Coronary artery (tissue), 2 donors: ENCODE results near the gene SUN2.

Experiments used
- DNase-seq: peaks from one replicate; pipeline ENCODE4 v3.0.0-alpha.2; 2017; ENCODE audit warnings: low spot score
- H3K27ac ChIP-seq, 2 donors: fragments of 200-600 bp; sonication (generic); one replicate each; pipeline ENCODE4 v1.5.1; 2016 to 2019
- H3K4me3 ChIP-seq: fragments of 200-600 bp; sonication (generic); 2 replicates; pipeline ENCODE4 v1.5.1; 2016; ENCODE audit warnings: mild to moderate bottlenecking, moderate library complexity
- TF ChIP-seq, protein P1 (sequence below): fragments of 200-600 bp; sonication (generic); IDR thresholded peaks from one replicate; pipeline ENCODE4 v1.5.1; 2019; ENCODE audit warnings: antibody characterized with exemption

SUN2 gene

DNA sequence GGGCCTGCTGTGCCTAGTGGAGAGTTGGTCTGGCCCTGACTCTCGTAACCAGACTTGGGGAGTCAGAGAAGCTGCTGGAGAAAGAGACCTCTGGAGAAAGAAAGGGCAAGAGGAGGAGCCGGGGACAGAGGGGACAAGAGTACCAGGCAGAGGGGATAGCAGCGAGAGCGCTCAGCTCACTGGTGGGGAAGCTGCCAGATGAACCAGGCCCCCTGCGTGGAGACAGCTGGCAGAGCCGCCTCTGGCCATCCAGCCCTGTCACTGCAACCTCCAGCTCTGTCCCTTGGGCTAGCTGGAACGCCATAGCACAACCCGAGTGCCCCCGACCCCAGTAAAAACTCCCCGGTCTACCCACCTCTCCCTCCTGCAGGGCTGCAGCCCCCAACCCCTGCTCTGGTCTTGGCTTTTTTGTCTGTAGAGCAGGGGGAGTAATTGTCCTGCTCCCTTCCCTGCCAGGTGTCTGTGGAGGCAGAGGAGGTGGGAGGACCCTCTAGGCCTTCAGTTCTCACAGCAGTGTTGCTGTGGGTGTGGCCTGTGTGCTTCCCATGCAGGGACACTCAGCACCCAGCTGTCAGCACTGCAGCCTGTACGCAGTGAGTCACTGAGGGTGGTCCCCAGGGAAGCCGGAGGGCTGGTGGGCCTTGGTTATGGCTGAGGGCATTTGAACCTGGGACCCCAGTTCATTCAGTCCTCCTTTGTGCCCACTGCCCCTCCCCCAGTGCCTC is 4.8 kb upstream of the SUN2 start:
- no peak for DNase-seq
- TF ChIP-seq, protein P1, sequence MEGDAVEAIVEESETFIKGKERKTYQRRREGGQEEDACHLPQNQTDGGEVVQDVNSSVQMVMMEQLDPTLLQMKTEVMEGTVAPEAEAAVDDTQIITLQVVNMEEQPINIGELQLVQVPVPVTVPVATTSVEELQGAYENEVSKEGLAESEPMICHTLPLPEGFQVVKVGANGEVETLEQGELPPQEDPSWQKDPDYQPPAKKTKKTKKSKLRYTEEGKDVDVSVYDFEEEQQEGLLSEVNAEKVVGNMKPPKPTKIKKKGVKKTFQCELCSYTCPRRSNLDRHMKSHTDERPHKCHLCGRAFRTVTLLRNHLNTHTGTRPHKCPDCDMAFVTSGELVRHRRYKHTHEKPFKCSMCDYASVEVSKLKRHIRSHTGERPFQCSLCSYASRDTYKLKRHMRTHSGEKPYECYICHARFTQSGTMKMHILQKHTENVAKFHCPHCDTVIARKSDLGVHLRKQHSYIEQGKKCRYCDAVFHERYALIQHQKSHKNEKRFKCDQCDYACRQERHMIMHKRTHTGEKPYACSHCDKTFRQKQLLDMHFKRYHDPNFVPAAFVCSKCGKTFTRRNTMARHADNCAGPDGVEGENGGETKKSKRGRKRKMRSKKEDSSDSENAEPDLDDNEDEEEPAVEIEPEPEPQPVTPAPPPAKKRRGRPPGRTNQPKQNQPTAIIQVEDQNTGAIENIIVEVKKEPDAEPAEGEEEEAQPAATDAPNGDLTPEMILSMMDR: no peak
- Histone ChIP-seq H3K27ac (no peak overlapping the region), H3K4me3 (no peak overlapping the region)

DNA sequence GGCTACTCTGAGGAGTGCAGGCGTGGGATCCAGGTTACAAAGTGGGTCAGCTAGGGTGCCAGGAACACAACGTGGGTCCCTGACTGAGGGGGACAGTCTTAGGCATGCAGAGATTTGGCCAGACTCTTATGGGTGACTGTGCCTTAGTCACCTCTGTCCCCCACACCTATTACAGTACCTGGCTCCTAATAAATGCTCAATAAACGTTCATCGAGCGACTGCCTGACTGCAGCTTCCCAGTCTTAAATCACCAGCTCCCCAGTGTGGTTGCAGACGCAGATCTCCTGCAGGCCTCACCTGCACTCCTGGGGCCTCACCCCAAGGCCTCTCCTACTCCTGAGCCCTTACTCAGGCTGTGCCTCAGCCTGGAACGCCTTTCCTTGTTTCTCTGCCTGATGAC is 3.2 kb upstream of the SUN2 start:
- TF ChIP-seq, protein P1: no peak
- no peak for DNase-seq
- no peak overlapping the region for H3K27ac ChIP-seq
- no peak overlapping the region for H3K4me3 ChIP-seq

DNA sequence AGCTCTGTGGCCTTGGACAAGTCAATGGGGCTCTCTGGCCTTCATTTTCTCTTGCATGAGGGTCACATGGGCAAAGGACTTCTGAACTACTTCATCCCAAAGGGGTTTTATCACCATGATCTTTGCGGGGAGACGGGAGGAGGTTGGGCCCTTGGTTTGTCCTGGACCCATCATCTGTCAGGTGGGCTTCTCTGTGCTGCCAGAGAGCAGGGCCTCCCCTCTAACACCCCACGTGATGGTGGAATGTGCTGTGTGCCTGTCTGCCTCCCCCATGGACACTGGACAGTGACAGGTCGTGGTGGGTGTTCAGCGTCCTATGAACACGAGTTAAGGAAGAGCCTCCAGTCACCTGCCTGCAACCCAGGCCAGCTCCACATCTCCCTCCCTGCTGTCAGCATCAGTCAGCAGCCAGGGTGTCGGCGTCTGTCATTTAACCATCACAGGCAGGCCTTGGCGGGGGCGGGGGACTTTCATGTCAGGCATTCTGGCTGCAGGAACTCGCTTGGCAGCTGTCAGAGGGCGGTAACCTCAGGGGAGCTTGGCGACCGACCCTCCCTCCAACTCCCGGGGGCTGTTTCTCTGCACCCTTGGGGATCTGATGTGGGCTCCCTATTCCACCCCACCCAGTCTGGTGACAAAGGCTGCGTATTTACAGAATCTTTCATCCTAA is 2.6 kb upstream of the SUN2 start:
- Histone ChIP-seq H3K4me3 (no peak overlapping the region), H3K27ac (no peak overlapping the region)
- TF ChIP-seq, protein P1: no peak
- DNase-seq: no peak

DNA sequence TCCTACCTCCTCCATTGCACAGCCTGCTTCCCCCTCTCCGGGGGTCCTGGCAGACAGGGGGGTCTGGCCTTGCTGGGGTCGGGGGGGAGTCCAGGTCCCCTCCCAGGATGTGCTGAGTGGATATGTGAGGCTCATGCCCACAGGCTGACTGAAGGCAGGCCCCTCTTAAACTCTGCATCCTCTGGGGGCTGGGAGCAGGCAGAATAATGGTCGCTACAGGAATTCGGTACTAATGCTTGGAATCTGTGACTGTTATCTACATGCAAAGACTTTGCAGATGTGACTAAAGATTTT is 1.6 kb upstream of the SUN2 start:
- TF ChIP-seq, protein P1: no peak
- no peak overlapping the region for H3K4me3 ChIP-seq
- no peak for DNase-seq
- H3K27ac ChIP-seq: peak overlapping the region in 1 of 2 donors; percentile 11

DNA sequence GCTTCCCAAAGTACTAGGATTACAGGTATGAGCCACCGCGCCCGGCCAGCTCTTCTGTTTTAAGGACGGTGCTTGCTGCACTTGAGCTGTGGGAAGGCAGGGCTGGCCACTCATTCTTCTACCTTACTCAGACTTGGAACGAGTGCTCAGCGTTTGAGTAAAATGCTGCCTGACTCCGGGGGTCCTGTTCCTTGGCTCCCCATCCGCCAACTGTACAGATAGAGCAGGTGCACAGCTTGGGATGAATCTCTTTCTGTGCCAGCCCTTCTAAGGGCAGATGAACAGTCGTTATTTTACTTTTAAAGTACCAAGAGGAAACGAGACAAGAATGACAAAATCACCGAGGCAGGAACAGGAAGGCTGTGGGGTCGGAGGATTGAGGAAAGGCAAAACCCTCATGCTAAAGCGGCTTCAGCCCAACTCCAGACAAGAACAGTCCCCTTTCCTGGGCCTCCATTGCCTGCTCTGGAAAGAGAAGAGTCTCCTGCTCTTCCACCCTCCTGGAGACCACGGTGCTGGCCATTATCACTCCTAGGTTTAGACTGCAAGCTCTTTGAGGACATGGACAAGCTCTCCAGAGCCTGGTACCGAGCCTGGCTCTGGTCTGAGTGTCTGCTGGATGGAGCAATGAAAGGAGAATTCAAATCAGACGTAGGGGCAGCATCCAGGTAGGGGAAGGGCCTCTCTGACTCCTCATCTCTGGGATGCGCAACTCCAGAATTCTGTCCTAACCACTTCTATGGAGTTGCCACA is 1.1 kb upstream of the SUN2 start:
- H3K4me3 ChIP-seq: peak overlapping the region; percentile 94
- TF ChIP-seq, protein P1: no peak
- peak overlapping the region; percentile 97 to 100 for H3K27ac ChIP-seq
- no peak for DNase-seq

DNA sequence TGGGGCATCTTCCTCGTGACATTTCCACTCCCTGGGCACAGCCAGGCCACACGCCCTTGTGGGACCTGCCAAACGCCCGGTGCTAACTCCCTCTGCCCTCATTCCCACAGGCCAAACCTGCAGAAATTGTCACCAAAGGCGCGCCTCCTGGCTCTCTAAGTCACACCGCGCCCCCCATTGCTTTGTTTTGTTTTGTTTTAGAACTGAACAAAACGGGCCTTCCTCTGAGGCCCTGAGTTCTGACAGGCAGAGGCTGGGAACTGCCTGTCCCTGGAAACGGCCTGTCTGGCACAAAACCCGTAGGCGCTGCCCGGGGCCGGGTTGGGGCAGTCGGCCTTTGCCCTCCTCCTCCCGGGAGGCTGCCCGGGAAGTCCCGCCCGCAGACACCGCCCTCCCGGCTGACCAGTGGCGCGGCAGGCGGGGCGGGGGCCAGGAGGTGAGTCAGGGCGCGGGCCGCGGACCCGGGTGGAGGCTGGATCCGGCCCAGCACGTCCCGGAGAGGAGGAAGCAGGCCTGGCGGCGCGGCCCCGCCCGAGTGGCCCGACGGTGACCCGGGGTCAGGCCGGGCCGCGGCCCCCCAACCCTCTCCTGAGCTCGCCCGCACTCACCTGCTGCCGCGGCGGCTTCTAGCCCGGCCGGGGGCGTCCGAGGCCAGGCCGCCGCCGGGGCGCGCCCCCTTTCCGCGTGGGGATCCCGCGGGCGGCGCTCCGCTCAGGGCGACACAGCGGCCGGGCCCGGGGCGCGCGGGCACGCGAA is 465 bp downstream of the SUN2 start:
- TF ChIP-seq, protein P1: no peak
- DNase-seq: peak; percentile 98

More for the DNA sequence above, 465 bp downstream of the SUN2 start:
- Histone ChIP-seq H3K27ac (peak overlapping the region; percentile 97 to 100), H3K4me3 (peak overlapping the region; percentile 94)
